HCT116 (cell line): ENCODE results near the gene APIP.

Experiments
- CTCF ChIP-seq, 3 experiments: fragments of 200-600 bp in 1 of 3; sonication (generic) in 1 of 3; IDR thresholded peaks in 2 of 3; conservative IDR thresholded peaks in 1 of 3; 2 replicates each; pipeline ENCODE4 v1.5.1; 2012 to 2017; ENCODE audit warnings: low read depth in 2 of 3, low read length in 2 of 3, antibody characterized with exemption in 1 of 3, borderline replicate concordance in 1 of 3, control low read depth in 1 of 3, mild to moderate bottlenecking in 1 of 3, mixed read lengths in 1 of 3, mixed run types in 1 of 3, moderate library complexity in 1 of 3; ENCODE audit not compliant: insufficient read depth in 1 of 3
- ELF1 ChIP-seq: IDR thresholded peaks from 2 replicates; pipeline ENCODE4 v1.6.1; 2012; ENCODE audit warnings: low read depth, borderline replicate concordance
- POLR2A ChIP-seq: IDR thresholded peaks from 2 replicates; pipeline ENCODE4 v1.7.0; 2011; ENCODE audit warnings: borderline replicate concordance; ENCODE audit not compliant: insufficient read depth, insufficient read length; ENCODE audit errors: extremely low read depth
- POLR2AphosphoS5 ChIP-seq: IDR thresholded peaks from 2 replicates; pipeline ENCODE4 v1.6.1; 2011; ENCODE audit warnings: mild to moderate bottlenecking, low read depth, low read length, moderate library complexity

- no peak for TF ChIP-seq CTCF (IDR thresholded peaks at IDR 0.05 in 2 of 3, conservative IDR thresholded peaks at IDR 0.05 in 1 of 3; ENCODE audit: borderline replicate concordance in 1 of 3, insufficient read depth in 1 of 3, low read depth in 2 of 3, low read length in 2 of 3)
- no peak for TF ChIP-seq POLR2A
- TF ChIP-seq ELF1 = no peak
- TF ChIP-seq POLR2AphosphoS5 = no peak
Observed at GRCh38 chr11:34907934-34908593, 8.1 kb downstream of the APIP start.
